ENCODE measurements around the gene SLC44A5. TPM values are rescaled to one million over a fixed set of nuclear protein-coding genes. Genes with fewer than 3 reads are reported as not detected.

The SLC44A5 gene
- total RNA-seq, 1 donor from 2014 or later = 1.2 TPM

GRCh38 chr1:75220072-75220471 lies 390.8 kb downstream of the SLC44A5 start:
- H3K4me1 ChIP-seq = no peaks in the 10 kb centered on the region
- intact Hi-C loops (cut with DNase I) = no loop called here
- no peaks in the 10 kb centered on the region for H3K36me3 ChIP-seq
- TF ChIP-seq POLR2A (IDR thresholded peaks at IDR 0.05) = no peak
- TF ChIP-seq POLR2AphosphoS5 (IDR thresholded peaks at IDR 0.05; ENCODE audit: insufficient read depth in 1 of 2, low read depth in 1 of 2) = no peak
- no peak for TF ChIP-seq CTCF (IDR thresholded peaks at IDR 0.05)
- no peak for DNase-seq (ENCODE audit: extremely low spot score in 2 of 2)
- no peaks in the 10 kb centered on the region for H3K9me3 ChIP-seq
- H3K4me3 ChIP-seq = no peak overlapping the region
- H3K27me3 ChIP-seq = no peaks in the 10 kb centered on the region
- H3K27ac ChIP-seq = no peak overlapping the region

- no peak for DNase-seq (ENCODE audit: extremely low spot score in 2 of 2)
Measured at GRCh38 chr1:75214017-75214416, 396.9 kb downstream of the SLC44A5 start.

GRCh38 chr1:75211648-75212047 lies 399.3 kb downstream of the SLC44A5 start:
- H3K36me3 ChIP-seq = no peaks in the 10 kb centered on the region
- H3K4me3 ChIP-seq = no peak overlapping the region
- no peaks in the 10 kb centered on the region for H3K27me3 ChIP-seq
- TF ChIP-seq POLR2A (IDR thresholded peaks at IDR 0.05) (no peak), CTCF (IDR thresholded peaks at IDR 0.05) (no peak), POLR2AphosphoS5 (IDR thresholded peaks at IDR 0.05; ENCODE audit: insufficient read depth in 1 of 2, low read depth in 1 of 2) (no peak)
- DNase-seq (ENCODE audit: extremely low spot score in 2 of 2) = no peak
- no peaks in the 10 kb centered on the region for H3K4me1 ChIP-seq
- intact Hi-C loops (cut with DNase I) = no loop called here
- no peak overlapping the region for H3K27ac ChIP-seq
- H3K9me3 ChIP-seq = no peaks in the 10 kb centered on the region

More at GRCh38 chr1:75214017-75214416, 396.9 kb downstream of the SLC44A5 start:
- Histone ChIP-seq H3K27me3 (no peaks in the 10 kb centered on the region), H3K9me3 (no peaks in the 10 kb centered on the region), H3K36me3 (no peaks in the 10 kb centered on the region), H3K4me1 (no peaks in the 10 kb centered on the region), H3K27ac (no peak overlapping the region), H3K4me3 (no peak overlapping the region)
- intact Hi-C loops (cut with DNase I) = no loop called here
- no peak for TF ChIP-seq POLR2AphosphoS5 (IDR thresholded peaks at IDR 0.05; ENCODE audit: insufficient read depth in 1 of 2, low read depth in 1 of 2)
- TF ChIP-seq POLR2A (IDR thresholded peaks at IDR 0.05) = no peak
- no peak for TF ChIP-seq CTCF (IDR thresholded peaks at IDR 0.05)

GRCh38 chr1:75208862-75209261 lies 402.1 kb downstream of the SLC44A5 start:
- H3K27ac ChIP-seq = no peak overlapping the region
- DNase-seq (ENCODE audit: extremely low spot score in 2 of 2) = no peak
- H3K27me3 ChIP-seq = no peaks in the 10 kb centered on the region
- intact Hi-C loops (cut with DNase I) = no loop called here
- TF ChIP-seq CTCF (IDR thresholded peaks at IDR 0.05) (no peak), POLR2A (IDR thresholded peaks at IDR 0.05) (no peak)
- no peak overlapping the region for H3K4me3 ChIP-seq
- no peaks in the 10 kb centered on the region for H3K4me1 ChIP-seq
- H3K9me3 ChIP-seq = no peaks in the 10 kb centered on the region
- H3K36me3 ChIP-seq = no peaks in the 10 kb centered on the region

- Histone ChIP-seq H3K27ac (no peak overlapping the region), H3K9me3 (no peaks in the 10 kb centered on the region), H3K27me3 (no peaks in the 10 kb centered on the region), H3K36me3 (no peaks in the 10 kb centered on the region), H3K4me3 (no peak overlapping the region), H3K4me1 (no peaks in the 10 kb centered on the region)
- no peak for DNase-seq (ENCODE audit: extremely low spot score in 2 of 2)
- intact Hi-C loops (cut with DNase I) = no loop called here
- TF ChIP-seq POLR2A (IDR thresholded peaks at IDR 0.05) (no peak), POLR2AphosphoS5 (IDR thresholded peaks at IDR 0.05; ENCODE audit: insufficient read depth in 1 of 2, low read depth in 1 of 2) (no peak), CTCF (IDR thresholded peaks at IDR 0.05) (peak in 2 of 3 experiments; percentile 45 to 52)
Measured at GRCh38 chr1:75203415-75204277, 407.3 kb downstream of the SLC44A5 start.
